ENCODE data around the gene RERE.
A peak's percentile ranks its signal among the peaks of the same experiment; 100 is the strongest.
"Not testable (repeated sequence)": the region's sequence is repeated elsewhere in the genome, so short reads cannot be mapped to it uniquely, and the experiment has no call there.

RERE gene

DNA sequence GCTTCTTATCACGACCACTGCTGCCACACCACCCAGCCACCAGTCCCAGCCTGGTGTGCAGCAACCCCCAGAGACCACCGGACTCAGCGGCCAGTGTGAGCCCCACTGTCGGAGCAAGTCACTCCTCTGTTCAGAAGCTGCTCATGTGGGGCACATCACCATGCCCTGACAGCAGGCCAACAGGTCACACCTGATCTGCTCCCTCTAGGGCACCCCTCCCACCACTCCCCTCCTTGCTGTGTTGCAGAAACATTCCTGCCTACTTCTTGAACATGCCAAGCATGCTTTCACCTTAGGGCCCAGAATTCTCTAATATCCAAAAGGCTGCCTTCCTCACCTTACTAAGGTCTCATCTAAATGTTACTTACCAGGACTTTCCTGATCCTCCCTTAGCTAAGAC, 353.1 kb downstream of the RERE start:
- DNase-seq, result peak; percentile 47

DNA sequence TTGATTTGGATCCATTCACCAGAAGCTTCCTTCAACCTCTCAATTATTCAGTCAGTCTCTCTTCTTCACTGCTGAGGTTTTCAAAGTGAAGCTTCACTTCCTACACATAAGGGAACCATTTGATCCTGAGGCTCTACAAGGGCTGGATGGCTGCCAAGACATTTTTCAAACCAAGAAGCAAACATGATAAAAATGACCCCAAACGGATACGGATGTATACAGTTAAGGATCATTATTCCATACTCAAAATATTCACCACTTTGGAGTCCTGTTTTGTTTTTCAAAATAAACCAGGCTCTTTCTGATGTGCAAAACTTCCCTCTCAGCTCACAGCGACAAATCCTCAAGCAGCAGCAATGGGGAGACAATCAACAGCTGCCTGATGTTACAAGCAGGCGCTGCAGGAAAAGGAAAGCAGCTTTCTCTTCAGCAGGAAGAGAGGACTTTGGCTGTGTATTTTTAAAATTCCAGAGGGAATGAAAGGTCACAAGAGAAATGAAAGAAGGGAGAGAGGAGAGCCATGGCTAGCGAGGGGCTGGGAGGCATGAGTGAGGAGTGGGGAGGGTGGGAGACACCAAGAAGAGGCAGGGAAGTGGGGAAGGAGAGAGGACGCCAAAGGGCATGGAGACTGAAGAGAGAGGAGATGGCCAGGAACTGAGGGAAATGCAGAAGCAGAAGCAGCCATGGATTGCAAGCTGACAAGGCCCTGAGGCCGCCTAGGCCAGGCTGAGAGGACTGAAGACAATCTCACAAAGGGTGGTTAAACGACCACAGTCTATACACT, 354.1 kb downstream of the RERE start:
- peak; percentile 48 for DNase-seq

GRCh38 chr1:8462371-8462892, 355.0 kb downstream of the RERE start:
- peak; percentile 35 for DNase-seq

- no peak for DNase-seq
Observed at GRCh38 chr1:8461351-8462110, 355.9 kb downstream of the RERE start.

GRCh38 chr1:8460784-8461183, 356.7 kb downstream of the RERE start:
- DNase-seq, result no peak

DNA sequence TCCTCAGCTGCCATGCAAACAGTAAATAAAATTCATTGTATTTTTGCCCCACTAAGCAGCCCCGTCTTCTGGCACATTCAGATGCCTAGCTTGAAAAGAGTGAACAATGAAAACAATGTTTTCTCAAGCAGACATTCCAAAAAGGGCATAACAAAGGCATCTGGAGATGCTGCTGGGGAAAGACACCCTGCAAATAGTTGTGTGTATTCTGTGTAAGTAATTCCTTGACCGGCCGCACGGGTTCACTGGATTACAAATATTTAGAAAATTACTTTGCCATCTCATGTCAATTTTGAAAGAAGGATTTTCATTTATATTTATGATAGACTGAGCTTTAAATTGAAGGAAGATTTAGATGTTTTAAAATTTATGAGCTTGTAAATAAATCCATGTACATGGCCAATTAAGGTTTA, 357.3 kb downstream of the RERE start:
- DNase-seq, result no peak

GRCh38 chr1:8458607-8459006, 358.8 kb downstream of the RERE start:
- no peak for DNase-seq

DNA sequence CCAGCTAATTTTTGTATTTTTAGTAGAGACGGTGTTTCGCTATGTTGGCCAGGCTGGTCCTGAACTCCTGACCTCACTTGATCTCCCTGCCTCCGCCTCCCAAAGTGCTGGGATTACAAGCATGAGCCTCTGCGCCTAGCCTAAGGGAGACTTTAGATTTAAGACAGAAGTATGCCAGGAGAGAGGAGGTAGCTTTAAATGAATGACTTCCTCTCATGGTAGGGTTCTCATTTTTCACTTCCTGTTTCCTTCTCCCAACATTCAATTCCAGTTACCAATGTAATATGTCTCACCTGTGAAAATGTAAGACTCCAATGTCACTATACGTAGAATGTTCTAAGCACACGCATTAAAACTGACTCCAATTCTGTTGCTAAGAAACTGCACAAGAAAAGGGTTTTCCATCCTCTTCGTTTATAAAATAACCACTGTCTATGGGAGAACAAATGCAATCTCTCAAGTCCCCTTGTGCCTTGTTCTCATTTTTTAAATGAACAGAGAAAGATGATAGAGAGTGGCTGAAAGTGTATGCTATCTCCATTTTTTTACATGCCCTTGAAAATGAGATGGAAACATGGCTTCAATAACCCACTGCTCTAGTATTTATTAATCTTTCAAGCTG, 359.6 kb downstream of the RERE start:
- no peak for DNase-seq

- no peak for DNase-seq
Observed at GRCh38 chr1:8456991-8457390, 360.4 kb downstream of the RERE start.

DNA sequence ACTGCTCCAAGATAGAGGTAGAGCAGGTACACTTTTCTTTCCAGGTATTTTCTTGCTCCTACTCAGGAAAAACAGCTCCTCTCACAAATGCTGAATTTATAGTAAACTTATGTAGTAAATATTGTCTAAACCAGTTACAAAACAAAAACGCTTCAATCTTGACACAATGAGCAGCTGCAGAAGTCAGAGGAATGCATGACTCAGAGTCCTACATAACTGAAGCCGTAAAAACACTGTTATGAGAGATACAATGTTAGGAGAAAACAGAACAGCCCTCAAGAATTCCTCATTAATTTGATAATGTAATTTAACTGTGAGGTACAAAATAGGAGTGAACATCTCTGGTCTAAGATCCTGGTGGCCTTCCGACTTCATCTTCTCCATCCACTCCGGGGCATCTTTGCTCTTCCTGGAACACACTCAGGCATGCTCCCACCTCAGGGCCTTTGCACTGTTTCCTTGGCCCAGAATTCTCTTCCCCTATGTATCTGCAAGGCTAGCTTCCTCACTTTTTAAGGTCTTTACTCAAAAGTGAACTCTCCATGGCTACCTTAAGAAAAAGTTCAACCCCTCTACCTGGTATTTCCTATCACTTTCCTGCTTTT, 361.0 kb downstream of the RERE start:
- no peak for DNase-seq

DNA sequence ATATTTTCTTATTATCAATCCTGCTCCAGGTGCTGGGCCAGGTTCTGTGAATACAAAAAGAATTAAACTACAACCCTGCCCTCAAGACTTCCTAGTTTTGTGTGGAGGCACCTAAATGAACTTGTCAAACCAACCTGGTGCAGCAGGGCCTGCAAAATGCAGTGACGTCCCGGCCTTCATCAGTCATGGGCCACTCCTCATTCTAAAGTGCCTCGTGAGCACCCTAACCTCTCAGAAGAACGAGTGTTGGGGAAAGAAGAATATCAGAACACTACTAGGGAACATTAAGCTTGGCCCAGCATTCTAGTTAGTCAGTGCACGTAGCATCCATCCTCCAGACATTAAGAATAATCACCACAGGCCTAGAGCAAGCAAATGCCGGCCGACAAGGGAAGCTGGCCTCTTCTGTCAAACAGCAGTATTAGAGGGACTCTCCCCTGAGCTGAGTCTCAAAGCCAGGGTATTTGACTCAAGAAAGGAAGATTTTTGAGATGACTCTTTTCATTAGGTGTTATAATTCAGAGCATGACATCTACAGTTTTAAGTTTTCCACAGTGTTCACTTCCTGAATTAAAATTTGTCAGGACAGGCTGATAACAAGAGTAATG, 361.6 kb downstream of the RERE start:
- no peak for DNase-seq

DNA sequence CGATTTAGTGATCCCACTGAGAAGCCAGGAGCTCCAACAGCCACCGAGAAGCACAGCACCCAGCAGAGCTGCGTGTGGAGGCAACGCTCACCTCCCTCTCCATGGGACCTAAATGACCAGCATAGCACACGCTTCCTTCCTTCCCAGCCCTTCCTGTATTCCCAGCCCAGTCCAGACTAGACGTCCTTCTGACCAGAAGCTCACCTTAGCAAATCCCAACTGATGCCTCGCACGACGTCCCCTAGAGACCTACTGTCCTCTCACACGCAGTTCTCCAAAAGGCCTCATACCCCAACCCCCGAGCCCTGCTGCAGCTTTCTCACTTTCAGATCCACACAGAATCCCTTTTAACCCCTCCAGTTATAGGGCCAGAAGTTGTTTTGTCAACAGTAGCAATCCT, 367.1 kb downstream of the RERE start:
- no peak for DNase-seq

- no peak for DNase-seq
Observed at GRCh38 chr1:8448911-8449661, 368.4 kb downstream of the RERE start.

DNA sequence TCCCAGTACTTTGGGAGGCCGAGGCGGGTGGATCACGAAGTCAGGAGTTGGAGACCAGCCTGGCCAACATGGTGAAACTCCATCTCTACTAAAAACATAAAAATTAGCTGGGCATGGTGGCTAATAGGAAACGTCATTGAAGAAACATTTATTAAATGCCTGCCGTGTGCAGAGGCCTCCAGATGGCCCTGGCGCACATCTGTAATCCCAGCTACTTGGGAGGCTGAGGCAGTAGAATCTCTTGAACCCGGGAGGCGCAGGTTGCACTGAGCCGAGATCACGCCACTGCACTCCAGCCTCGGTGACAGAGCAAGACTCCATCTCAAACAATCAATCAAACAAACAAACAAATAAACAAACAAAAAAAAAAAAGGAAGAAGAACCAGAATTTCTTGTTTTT, 368.9 kb downstream of the RERE start:
- DNase-seq, result not testable (repeated sequence)

DNA sequence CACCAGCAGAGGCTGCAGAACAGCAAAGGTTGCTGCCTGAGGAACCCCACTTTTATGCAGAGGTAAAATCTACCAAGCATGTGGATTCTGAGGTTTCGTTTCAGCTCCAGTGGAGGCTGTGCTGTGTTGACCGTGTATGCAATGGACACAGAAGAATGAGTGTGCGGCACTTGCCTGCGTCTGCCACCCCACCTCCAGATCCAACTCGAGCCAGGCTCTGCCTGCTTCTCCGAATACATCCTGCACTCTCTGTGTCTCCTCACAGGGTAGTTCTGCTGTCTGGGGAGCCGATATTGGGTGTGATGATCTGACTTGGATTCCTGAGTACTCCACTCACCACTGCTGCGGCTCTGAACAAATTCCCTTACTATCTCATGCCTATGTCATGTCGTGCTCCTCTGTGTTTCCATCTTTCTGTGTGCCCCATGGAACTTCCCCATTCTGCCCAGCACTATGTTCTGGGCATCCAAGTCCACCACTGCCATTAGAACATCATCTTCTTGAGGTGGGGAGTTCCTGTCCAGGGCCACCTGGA, 369.8 kb downstream of the RERE start:
- DNase-seq, result no peak

- not testable (repeated sequence) for DNase-seq
Observed at GRCh38 chr1:8446119-8446518, 371.3 kb downstream of the RERE start.

DNA sequence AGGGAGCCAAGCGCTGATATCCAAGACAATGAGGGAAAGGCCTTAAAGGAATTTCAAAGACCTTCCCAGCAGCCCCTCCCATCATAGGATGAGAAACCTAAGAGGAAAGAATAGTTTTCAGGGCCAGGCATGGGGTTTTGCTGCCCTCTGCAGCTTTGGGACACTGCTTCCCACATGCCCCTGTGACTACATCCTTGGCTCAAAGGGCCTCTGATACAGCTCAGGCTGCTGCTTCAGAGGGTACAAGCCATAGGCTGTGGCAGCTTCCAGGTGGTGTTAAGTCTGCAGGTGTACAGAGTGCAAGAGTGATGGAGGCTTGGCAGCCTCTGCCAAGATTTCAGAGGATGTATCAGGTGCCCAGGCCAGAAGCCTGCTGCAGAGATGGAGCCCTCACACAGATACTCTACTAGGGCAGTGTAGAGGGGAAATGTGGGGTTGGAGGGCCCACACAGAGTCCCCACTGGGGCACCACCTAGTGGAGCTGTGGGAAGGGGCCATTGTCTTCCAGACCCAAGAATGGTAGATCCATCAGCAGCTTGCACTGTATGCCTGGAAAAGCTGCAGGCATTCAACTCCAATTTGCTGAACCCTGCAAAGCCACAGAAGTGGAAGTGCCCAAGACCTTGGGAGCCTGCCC, 373.8 kb downstream of the RERE start:
- DNase-seq, result no peak

DNA sequence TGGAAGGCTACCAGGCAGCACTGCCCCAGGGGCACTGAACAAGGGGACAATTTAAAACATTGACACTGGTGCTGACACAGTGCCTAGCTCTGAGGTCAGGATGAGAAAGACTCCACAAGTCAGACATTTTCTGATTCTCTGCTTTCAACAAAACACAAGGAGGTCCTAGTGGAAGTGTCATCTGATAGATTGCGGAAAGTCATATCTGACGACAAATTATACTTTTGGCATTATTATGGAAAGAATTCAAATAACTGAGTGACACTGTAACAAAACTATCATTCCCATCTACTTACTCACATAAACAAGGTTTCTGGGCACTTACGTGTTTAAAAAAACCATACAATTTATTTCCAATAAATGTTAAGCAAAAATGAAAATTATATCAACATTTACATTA, 376.0 kb downstream of the RERE start:
- DNase-seq, result no peak

- DNase-seq, result no peak
Observed at GRCh38 chr1:8439015-8439702, 378.3 kb downstream of the RERE start.

DNA sequence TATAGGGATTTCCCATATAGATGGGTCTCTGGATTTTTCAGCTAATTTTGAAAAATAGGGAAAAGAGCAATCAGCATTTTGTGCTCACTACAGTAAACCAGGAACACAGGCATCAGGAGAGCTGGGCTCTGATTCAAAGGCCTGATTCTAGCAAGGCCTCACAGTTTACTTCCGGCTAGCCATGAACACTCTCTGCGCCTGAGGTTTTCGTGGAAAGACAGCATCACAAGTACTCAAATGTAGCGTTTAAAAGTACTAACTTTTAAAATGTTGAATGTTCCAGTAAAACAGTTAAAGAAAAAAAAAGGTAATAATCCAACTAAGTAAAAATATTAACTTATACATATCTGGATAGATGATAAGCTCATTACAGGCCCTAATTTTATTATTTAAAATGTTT, 379.0 kb downstream of the RERE start:
- DNase-seq, result no peak

GRCh38 chr1:8437347-8437746, 380.1 kb downstream of the RERE start:
- no peak for DNase-seq
